ENCODE measurements around the gene ISOC2.

The ISOC2 gene

GRCh38 chr19:55479451-55480230, 18.2 kb upstream of the ISOC2 start:
- in situ Hi-C loops (cut with MboI; ENCODE audit: low sequenced_read_pairs) = no loop called here

GRCh38 chr19:55479045-55479444, 17.6 kb upstream of the ISOC2 start:
- in situ Hi-C loops (cut with MboI; ENCODE audit: low sequenced_read_pairs) = no loop called here

GRCh38 chr19:55478364-55478763, 16.9 kb upstream of the ISOC2 start:
- in situ Hi-C loops (cut with MboI; ENCODE audit: low sequenced_read_pairs) = no loop called here

DNA sequence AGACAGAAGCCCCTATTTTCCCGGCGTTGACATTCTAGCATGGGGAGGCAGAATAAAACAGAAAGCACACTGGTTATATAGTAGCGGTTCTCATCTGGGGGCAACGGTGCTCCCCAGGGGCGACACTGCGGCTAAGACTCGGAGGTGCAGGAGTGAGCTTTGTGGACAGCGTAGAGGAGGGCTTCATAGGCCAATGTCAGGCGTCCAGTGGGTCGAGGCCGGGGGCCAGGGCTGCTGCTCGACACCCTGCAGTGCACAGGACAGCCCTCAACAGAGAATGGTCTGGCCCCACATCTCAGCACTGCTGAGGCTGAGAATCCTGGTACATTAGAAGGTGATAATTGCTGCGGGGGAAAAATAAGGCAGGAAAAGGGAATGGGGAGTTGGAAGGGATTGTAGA, 16.5 kb upstream of the ISOC2 start:
- in situ Hi-C loops (cut with MboI; ENCODE audit: low sequenced_read_pairs) = no loop called here

DNA sequence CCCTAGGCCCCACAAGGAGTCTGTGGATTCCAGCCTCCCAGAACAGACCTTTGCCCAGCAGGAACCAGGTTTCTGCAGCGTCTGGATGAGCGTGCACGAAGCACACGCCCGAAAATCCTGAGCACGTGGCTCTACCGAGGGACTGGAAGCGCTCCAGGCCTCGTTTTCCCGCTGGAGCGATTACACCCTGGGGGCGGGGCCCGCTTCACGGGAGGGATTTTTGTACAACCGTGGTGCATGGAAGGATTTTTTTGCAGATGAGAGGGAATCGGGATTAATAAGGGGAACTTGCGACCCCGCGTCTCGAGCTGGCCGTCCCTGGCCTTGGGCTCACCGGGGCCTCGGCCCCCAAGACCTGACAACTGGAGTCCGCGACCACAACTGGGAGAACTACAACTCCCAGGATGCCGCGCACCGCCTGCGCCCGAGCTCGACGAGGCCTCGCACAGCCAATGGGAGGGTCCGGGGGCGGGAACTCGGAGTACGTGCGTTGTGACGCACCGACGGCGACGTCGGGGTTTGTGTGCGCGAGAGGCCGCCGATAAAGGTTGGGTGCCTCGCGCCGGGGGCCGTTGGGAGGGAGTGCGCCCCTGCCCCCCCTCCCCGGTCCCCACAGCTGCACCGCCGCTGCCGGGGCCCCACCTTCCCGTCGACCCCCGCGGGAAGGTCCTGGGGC, 14.8 kb upstream of the ISOC2 start, which contains the start of gene ZNF628:
TSS of gene ZNF628 (plus strand) at position 518 of the 676 bp plus-strand sequence. CDS start 3,294 bp downstream, outside the sequence.
- in situ Hi-C loops (cut with MboI; ENCODE audit: low sequenced_read_pairs) = no loop called here

DNA sequence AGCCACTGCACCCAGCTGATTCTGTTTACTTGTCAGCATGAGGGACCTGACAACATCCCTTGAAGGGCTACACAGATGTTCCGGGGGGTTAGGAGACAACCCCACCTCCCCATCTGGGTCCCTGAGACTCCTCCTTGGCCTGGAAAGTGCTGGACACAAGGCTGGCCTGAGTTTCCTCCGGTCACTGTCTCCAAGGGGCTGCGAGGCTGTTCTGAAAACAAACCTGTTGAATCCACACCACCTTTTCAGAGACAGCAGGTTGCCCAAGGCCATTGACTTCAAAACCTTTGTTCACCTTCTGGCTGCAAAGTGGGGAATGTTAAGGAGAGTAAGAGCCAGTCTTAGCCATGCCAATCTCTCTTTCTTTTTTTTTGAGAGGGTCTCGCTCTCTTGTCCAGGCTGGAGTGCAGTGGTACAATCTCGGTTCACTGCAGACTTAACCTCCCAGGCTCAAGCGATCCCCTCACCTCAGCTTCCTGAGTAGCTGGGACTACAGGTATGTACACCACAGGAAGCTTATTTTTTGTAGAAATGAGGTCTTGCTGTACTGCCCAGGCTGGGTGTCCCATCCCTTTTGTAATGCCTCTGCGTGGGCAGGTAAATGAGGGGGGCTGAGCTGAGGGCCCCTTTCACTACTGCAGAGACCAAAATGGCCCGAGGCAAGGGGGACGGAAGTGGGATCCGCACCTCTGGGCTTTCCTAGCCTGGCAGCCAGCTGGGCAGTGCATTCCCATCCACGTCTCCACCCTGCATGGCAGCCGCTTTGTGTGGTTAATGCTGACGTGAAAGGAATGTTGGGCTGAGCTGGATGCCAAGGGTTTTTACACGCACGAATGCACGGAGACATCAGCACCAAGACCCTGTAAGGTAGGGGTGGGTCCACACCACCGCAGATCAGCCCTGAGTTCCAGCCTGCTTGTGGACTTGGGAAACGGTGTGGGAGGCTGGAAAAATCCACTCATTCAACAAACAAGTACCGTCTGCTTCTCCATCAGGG, 13.1 kb upstream of the ISOC2 start:
- in situ Hi-C loops (cut with MboI; ENCODE audit: low sequenced_read_pairs) = no loop called here

DNA sequence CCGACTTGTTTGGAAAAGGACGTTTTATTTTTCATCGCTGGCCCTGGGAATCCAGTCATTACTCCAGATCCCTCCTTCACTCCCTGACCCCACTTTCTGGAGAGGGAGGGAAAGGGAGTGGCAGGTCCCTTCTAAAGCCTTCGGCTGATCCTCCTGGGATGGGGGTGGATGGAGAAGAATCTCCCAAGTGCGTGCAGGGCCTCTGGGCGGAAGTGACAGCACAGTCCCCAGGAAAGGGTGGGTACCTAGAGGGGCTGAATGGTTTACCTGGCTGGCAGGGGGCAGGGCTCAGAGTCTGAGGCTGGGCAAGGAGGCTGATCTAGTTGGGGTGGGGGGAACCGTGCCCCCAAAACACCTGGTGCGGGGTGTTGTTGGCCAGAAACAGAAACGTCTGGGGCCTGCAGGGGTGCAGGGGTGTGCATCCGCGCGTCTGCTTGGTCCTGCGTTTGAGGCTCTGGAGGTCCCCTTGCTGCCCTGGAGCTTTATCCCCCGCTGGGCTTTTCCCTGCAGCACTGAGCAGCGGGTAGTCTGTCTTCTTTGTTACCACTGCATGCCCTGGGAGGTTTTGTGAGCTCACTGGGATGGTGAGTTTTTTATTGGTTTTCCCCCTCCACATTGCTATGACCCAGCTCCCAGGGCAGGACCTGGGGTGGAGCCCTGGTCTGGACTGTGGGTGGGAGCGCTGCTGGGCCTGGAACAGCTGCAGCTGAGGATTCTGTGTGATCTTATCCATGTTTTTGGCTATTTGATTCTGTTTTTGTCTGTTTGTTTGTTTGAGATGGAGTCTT, 12.0 kb upstream of the ISOC2 start:
- in situ Hi-C loops (cut with MboI; ENCODE audit: low sequenced_read_pairs) = no loop called here

DNA sequence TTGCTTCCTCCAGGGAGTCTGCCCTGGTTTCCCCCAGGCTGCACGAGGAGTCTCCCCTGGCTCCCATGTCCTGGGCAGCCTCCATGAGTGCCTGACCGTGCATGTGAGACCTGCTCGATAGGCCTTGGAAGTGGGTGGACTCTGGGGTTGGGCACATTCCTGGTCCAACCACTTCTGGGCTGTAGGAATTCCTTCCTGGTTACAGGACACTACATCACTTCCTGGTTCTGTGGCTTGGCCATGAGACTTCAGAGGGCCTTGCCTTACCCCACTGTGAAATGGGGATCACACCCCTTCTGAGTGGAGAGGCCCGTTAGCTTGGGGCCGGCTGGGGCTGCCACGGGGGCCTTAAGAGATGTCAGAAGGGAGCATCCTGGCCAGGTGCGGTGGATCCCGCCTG, 11.0 kb upstream of the ISOC2 start:
- in situ Hi-C loops (cut with MboI; ENCODE audit: low sequenced_read_pairs) = no loop called here

DNA sequence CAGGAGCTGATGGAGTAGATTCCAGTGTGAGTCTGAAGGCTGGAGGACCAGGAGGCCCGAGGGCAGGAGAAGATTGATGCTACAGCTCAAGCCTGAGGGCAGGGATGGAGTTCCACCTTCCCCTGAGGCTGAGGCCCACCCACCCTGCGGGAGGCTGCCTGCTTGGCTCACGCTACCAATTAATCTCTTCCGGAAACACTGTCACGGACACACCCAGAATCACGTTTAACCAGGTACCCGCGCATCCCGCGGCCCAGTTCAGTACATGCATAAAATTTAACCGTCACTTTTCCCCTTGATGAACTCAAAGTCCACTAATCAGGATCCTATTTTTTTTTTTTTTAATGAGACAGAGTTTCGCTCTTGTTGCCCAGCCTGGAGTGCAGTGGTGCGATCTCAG, 9.8 kb upstream of the ISOC2 start:
- in situ Hi-C loops (cut with MboI; ENCODE audit: low sequenced_read_pairs) = no loop called here

GRCh38 chr19:55468054-55468393, 6.6 kb upstream of the ISOC2 start:
- in situ Hi-C loops (cut with MboI; ENCODE audit: low sequenced_read_pairs) = no loop called here

- in situ Hi-C loops (cut with MboI; ENCODE audit: low sequenced_read_pairs) = no loop called here
Observed at GRCh38 chr19:55467236-55468053, 6.0 kb upstream of the ISOC2 start.

DNA sequence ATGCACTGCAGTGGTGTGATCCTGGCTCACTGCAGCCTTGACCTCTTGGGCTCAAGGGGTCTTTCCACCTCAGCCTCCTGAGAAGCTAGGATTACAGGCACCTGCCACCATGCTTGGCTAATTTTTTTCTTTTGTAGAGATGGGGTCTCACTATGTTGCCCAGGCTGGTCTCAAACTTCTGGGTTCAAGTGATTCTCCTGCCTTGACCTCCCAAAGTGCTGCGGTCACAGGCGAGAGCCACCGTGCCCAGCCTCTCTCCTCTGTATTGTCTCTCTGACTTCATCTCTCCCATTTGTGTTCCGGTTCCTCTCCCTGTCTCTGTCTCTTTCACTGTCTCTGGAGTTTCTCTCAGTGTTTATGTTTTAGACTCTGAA, 4.8 kb upstream of the ISOC2 start:
- in situ Hi-C loops (cut with MboI; ENCODE audit: low sequenced_read_pairs) = no loop called here

DNA sequence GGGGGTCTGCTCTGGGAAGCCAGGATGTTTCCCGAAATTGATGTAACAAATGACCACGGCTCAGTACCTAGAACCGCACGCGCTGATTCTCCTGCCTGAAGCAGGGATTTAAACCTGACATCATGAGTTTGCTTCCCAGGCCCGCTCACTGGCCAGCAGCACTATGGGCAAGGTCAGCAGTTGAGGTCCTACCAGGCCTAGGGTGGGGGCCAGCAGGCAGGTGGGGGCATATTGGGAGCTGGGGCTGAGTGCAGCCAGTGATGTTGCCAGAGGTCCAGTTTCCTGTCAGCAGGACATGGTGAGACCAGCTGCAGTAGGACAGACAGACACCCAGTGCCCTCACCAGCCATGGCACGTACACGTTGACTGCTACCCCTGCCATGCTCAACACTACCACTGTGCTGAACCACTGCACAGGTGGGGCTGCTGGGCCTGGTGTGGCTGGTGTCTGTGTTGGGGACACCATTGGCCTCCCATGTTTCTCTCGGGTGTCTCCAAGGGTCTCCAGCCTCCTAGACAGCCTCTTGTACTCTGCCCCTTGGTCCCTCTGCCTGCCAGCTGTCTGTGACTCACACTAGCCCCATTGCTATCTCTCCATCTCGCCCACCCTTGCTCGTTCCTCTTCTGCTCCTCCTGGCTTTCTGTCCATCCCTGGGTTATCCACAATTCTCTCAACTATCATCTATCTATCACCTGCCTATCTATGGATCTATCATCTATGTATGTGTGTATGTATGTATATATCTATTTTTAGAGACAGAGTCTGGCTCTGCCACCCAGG, 4.2 kb upstream of the ISOC2 start:
- in situ Hi-C loops (cut with MboI; ENCODE audit: low sequenced_read_pairs) = no loop called here

- in situ Hi-C loops (cut with MboI; ENCODE audit: low sequenced_read_pairs) = no loop called here
Observed at GRCh38 chr19:55464662-55465054, 3.2 kb upstream of the ISOC2 start, which contains the start of gene C19orf85. C19orf85 (minus strand) TSS chr19:55464751; CDS start chr19:55464554, 197 bp downstream.

- in situ Hi-C loops (cut with MboI; ENCODE audit: low sequenced_read_pairs) = no loop called here
Observed at GRCh38 chr19:55464039-55464661, 2.7 kb upstream of the ISOC2 start.

DNA sequence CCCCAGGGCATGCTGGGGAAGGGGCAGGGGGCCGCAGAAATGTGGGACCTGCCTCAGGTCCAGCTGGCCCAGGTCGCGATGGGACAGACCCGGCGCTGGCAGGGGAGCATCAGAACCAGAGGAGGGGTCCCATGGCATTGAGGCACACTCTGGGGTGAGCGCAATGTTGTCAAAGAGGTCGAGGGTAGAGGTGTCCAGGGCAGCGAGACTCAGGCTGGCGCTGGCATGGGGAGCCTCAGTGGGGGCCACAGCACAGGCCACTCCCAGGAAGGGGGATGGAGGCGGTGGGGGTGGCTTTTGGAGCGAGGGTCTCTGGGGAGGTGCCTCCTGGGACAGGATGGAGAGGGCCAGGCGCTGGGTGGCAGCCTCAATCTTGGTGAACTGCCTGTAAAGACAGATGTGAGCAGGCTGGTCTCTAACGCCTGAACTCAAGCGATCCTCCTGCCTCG, 2.2 kb upstream of the ISOC2 start:
- in situ Hi-C loops (cut with MboI; ENCODE audit: low sequenced_read_pairs) = no loop called here

DNA sequence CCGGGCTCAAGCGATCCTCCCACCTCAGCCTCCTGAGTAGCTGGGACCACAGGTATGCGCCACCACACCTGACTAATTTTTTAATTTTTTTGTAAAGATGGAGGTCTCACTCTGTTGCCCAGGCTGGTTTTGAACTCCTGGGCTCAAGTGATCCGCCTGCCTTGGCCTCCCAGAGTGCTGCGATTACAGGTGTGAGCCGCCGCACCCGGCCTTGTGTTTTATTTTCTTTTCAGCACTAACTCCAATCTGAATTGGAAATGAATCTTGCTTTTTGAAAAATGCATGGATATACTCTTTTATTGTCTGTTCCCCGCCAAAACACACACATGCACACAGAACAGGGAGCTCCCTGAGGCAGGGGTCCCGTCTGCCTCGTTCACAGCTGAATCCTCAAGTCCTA, 1.3 kb upstream of the ISOC2 start:
- in situ Hi-C loops (cut with MboI; ENCODE audit: low sequenced_read_pairs) = no loop called here

- in situ Hi-C loops (cut with MboI; ENCODE audit: low sequenced_read_pairs) = no loop called here
Observed at GRCh38 chr19:55461974-55462626, 658 bp upstream of the ISOC2 start.

Data from hTERT RPE-1 (cell line).